GM12878 (cell line): Measurements from ENCODE around the gene RAF1.

Source experiments
- RAD21 ChIP-seq: IDR thresholded peaks from 2 replicates; pipeline ENCODE4 v1.6.1; 2011; ENCODE audit warnings: mild to moderate bottlenecking, low read depth, low read length, moderate library complexity; ENCODE audit not compliant: insufficient read depth
- TF ChIP-seq, protein P1 (sequence below), 3 experiments: IDR thresholded peaks in 2 of 3; conservative IDR thresholded peaks in 1 of 3; 2 replicates each; pipeline ENCODE4 v1.5.1; 2011; ENCODE audit warnings: low read depth in 3 of 3, low read length in 3 of 3, mild to moderate bottlenecking in 3 of 3, control low read depth in 2 of 3, moderate library complexity in 2 of 3, inconsistent platforms in 1 of 3, mixed read lengths in 1 of 3; ENCODE audit not compliant: control insufficient read depth in 2 of 3, insufficient read depth in 1 of 3; ENCODE audit errors: extremely low read depth in 1 of 3

- TF ChIP-seq RAD21: no peak
- TF ChIP-seq, protein P1, sequence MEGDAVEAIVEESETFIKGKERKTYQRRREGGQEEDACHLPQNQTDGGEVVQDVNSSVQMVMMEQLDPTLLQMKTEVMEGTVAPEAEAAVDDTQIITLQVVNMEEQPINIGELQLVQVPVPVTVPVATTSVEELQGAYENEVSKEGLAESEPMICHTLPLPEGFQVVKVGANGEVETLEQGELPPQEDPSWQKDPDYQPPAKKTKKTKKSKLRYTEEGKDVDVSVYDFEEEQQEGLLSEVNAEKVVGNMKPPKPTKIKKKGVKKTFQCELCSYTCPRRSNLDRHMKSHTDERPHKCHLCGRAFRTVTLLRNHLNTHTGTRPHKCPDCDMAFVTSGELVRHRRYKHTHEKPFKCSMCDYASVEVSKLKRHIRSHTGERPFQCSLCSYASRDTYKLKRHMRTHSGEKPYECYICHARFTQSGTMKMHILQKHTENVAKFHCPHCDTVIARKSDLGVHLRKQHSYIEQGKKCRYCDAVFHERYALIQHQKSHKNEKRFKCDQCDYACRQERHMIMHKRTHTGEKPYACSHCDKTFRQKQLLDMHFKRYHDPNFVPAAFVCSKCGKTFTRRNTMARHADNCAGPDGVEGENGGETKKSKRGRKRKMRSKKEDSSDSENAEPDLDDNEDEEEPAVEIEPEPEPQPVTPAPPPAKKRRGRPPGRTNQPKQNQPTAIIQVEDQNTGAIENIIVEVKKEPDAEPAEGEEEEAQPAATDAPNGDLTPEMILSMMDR (IDR thresholded peaks at IDR 0.05 in 2 of 3, conservative IDR thresholded peaks at IDR 0.05 in 1 of 3; ENCODE audit: control insufficient read depth in 2 of 3, extremely low read depth in 1 of 3, insufficient read depth in 1 of 3, low read depth in 3 of 3, low read length in 3 of 3): no peak
Observed at GRCh38 chr3:12662593-12663400, 1.1 kb downstream of the RAF1 start.
